OCI-M1 (cell line): ENCODE results near the gene RUFY3.
"Not testable (repeated sequence)": the region's sequence is repeated elsewhere in the genome, so short reads cannot be mapped to it uniquely, and the experiment has no call there.

Source experiments
- DNase-seq: peaks from one replicate; lab custom pipeline; 2025; lab: John Stamatoyannopoulos, UW

The RUFY3 gene

GRCh38 chr4:70783096-70783495 lies 61.3 kb downstream of the RUFY3 start:
- no peak for DNase-seq

GRCh38 chr4:70787496-70787895 lies 65.7 kb downstream of the RUFY3 start:
- no peak for DNase-seq

- no peak for DNase-seq
These were observed 67.0 kb downstream of the RUFY3 start for GRCh38 chr4:70788733-70789132.

- DNase-seq = no peak
These were observed 71.9 kb downstream of the RUFY3 start for GRCh38 chr4:70793626-70794025.

GRCh38 chr4:70801265-70801809 lies 79.6 kb downstream of the RUFY3 start:
- no peak for DNase-seq

DNA sequence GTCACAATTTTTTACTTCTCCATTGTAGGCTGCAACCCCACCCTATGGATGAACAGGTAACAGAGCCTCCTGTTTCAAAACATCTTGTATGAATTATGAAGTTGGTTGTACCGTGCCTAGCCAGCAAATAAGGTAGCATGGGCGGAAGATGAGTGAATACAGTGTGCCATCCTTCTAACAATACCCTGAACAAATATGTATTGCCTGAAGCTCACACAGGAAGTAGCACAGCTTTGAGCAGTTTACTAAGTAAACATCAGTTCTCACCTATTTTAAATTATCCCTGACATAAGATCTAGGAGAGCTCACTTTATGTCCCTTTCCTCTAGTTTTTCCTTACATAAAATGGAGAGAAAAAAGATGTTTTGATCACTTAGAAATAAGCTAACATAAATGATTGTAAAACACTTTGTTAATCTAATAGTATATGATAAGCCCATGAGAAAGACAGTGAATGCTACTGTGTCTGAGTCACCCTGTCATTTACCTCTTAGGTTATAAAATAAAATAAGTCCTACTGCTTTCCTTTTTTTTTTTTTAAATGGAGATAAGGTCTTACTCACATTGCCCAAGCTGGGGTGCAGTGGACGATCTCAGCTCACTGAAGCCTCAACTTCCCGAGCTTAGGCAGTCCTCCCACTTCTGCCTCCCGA lies 81.3 kb downstream of the RUFY3 start:
- DNase-seq = no peak

- peak; percentile 39 for DNase-seq
These were observed 86.4 kb downstream of the RUFY3 start for GRCh38 chr4:70808151-70808550.

GRCh38 chr4:70815370-70815769 lies 93.6 kb downstream of the RUFY3 start:
- DNase-seq = no peak

- no peak for DNase-seq
These were observed 95.1 kb downstream of the RUFY3 start for GRCh38 chr4:70816894-70817293.

DNA sequence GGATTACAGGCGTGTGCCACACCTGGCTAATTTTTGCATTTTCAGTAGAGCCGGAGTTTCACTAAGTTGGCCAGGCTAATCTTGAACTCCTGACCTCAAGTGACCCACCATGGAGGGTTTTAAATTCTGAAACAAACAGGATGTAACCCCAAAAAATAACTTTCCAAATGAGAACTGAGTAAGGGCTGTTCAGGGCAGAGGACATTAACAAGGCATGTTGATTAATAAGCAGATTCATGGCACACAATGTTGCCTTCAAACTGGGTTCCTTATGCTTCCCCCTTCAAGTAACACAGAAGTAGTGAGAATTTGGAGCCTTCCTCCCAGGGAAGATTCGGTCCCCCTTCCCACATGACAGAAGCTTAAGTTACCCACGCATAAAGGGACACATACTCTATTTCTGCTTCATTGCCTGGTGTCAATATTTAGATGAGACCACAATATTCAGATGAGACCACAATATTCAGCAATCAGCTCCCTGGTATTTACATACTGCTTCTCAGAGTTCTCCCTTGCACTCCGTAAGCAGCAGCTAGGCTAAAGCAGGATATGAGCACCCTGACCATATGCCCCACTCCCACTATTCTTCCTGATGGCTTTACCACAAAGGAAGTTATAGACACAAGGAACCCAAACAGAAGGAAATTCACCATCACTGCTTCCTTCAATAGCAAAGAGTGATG lies 96.5 kb downstream of the RUFY3 start:
- no peak for DNase-seq

DNA sequence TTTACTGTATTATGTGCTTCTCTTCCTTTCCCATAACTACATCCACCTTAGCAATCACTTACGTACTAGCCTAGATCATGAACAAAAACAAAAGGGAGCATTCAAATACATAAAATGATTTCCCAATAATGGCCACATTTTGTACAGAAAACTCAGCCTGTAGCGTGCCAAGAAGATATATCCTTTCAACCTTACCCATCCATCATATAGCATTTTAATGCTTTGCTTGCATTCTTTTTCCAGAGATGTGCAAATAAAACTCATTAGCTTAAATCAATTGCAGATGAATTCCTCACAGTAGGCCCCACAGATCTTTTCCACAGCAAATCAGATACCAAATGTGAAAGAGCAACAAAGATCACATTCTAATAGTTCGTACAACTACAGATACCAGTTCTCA lies 97.2 kb downstream of the RUFY3 start:
- no peak for DNase-seq

- no peak for DNase-seq
These were observed 107.3 kb downstream of the RUFY3 start for GRCh38 chr4:70829015-70829414.

- DNase-seq = no peak
These were observed 107.7 kb downstream of the RUFY3 start for GRCh38 chr4:70829492-70829891.

GRCh38 chr4:70830054-70830453 lies 108.3 kb downstream of the RUFY3 start:
- DNase-seq = no peak

DNA sequence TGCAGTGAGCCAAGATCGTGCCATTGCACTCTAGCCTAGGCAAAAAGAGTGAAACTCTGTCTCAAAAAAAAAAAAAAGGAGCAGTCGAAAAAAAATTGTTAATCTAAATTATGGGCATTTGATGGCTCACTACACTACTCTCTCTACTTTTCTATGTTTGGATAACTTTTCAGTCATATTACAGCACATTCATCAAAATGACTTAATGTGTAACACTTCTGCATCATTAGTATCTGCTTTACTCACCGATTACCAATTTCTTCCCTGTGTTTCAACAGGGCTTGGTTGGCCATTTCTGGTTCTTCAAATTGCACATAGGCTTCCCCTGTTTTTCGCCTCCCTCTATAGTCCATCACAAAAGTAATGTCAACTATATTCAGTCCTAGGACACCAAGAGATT lies 109.5 kb downstream of the RUFY3 start:
- DNase-seq = no peak

DNA sequence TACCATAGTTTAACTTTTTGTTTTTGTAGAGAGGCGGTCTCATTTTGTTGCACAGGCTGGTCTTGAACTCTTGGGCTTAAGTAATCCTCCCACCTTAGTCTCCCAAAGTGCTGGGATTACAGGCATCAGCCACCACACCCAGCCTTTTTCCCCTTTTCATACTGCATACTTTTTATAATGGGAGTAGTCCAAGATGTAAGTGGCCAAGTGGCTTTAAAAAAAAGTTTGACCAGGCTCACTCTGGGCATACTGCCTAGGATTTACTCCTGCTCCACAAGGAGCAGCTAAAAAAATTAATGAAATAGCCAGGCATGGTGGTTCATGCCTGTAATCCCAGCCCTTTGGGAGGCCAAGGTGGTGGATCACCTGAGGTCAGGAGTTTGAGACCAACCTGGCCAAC lies 111.9 kb downstream of the RUFY3 start:
- no peak for DNase-seq

DNA sequence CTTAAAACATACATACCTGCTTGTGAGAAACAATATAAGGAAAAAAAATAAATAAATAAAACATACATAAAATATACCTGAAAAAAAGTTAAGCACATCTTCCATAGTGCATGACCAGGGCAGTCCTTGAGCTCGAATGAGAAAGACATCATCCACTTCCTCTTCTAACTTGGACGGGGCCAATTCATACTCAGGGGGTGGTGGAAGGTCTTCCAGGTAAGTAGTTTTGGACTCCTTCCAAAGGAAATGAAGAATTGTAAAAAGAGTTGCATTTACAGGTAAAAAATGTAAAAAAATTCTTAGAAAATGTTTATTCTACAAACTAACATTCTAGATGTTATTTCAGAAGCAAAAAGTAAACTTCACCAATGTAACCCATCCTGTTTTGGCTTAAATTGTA lies 114.3 kb downstream of the RUFY3 start:
- no peak for DNase-seq

- DNase-seq = peak; percentile 28
These were observed 116.4 kb downstream of the RUFY3 start for GRCh38 chr4:70838204-70838603.

DNA sequence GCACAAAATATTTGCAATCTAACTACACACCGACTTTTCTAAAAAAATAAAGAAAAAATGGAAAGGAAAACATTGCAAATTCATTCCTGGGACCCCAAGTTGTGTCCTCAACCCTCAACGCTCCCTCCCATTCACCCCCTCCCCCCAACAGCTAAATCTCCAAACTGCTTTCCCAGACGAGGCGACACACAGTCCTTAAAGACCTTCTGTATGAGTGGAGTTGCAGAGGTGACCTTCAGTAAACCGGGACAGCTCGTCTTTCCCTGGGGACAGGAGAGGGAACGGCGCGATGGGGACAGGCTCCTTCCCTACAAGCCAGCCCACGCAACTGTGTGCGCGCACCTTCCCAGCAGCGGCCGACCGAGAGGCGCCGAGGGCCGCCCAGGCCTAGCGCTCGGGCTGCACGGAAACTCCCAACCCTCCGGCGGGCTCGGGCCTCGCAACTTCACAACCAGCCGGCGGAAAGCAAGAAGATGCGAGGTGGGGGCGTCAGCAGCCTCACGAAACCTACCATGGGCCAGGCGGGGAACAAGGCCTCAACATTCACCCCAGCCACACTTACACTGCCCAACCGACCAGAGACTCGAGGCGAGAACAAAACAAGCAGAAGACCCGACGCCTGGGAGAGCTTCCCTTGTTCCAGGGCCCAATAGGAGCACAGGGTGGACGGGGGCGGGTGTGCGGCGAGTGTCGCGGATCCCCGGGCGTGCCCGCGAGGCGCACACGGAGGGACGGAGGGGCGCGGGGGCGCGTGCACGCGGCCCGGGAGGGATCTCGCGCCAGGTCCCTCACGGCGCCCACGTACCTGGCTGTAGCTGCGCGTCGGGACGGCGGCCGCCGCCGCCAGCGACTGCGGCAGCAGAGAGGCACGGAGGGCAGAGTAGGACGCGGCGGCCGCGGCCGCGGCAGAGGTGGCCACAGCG lies 117.2 kb downstream of the RUFY3 start:
- DNase-seq = peak; percentile 72

- DNase-seq = peak; percentile 92
These were observed 117.9 kb downstream of the RUFY3 start, which contains the start of gene GRSF1 for GRCh38 chr4:70839589-70840093. Gene GRSF1, minus strand, starts transcription at chr4:70839890. Its CDS starts 63 bp downstream, at chr4:70839827.

GRCh38 chr4:70840137-70840536 lies 118.4 kb downstream of the RUFY3 start:
- peak; percentile 76 for DNase-seq

DNA sequence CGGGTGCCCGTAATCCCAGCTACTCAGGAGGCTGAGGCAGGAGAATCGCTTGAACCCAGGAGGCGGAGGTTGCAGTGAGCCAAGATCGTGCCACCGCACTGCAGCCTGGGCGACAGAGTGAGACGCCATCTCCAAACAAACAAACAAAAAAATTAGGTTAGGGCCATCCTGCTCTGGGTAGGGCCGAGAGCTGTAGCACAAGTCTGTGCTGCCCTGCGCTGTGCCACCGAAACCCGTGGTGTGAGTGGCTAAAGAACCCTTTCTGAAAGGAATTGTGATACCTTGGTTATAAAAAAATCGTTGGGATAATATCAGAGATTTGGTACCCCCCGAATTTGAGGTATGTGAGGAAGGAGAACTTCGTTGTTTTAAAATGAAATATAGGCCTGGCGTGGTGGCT lies 118.9 kb downstream of the RUFY3 start:
- not testable (repeated sequence) for DNase-seq
